NCI-H2171 (cell line): ENCODE results near the gene MTMR6.

ENCODE experiments used
- DNase-seq: peaks from one replicate; lab custom pipeline; 2025; lab: John Stamatoyannopoulos, UW

Gene MTMR6

DNA sequence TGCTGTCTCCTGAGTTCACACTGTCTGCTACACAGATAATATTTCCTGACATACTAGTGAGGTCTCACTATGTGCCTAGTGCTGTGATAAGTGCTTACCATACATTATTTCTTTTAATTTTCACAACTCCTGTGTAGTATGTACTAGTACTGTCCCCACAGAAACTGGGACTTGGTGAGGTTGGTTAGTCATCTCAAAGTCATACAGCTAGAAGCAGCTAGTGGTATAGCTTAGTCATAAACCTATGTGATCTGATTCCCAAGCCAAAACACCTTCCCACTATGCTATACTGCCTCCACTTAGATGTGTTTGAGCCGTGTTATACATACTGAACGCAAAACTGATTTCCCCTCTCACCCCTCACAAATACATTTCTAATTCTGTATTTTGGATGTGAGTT, 10.5 kb downstream of the MTMR6 start:
- no peak for DNase-seq

DNA sequence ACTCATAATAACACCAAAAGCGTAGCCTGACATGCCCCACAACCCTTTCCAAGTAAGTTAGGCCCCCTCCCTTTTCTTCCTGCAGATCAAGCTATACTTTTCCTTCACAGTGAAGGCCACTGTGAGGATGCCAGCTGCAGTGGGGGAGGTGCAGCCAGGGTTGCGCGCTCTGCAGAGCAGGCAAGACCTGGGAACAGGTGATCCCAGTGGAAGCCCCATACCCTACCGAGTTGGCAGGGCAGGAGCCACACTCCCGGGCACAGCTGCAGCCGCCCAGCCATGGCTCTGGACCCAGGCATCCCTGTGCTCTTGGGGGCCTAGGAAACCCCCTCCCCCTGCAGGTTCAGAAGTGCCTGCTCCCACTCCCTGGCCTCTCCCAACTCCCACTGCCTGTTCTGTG, 18.7 kb downstream of the MTMR6 start:
- DNase-seq = no peak

DNA sequence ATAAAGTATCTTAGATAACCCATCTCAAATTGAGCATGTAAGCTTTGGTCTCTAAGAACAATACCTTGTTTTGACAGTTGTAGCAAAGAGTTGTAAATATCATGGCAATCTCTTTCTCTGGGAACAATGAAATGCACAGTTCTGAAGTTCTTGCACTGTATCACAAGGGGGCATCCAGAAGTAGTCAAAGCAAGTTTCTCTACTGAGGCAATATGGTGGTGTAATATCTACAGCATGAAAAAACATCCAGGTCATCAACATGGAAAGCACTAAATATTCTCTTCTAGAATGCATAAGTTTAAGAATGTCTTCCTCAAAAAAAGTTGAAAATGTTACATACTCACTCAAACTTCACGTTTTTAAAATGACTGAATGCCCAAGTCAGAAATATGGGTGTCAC, 19.6 kb downstream of the MTMR6 start:
- DNase-seq = no peak

DNA sequence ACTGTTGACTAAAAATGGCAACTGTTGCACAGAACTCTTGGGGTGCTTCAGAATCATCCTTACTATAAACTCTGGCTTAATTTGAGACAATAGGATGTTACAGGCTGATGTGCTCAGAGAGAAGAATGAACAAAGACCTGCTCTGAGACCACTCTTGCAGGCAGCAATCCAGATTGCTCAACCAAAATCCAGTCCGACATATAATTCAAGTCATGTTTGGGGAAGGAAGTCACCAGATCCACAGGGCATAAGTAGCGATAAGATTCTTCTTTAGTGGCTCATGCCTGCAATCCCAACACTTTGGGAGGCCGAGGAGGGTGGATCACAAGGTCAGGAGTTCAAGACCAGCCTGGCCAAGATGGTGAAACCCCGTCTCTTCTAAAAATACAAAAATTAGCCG, 20.6 kb downstream of the MTMR6 start:
- no peak for DNase-seq

DNA sequence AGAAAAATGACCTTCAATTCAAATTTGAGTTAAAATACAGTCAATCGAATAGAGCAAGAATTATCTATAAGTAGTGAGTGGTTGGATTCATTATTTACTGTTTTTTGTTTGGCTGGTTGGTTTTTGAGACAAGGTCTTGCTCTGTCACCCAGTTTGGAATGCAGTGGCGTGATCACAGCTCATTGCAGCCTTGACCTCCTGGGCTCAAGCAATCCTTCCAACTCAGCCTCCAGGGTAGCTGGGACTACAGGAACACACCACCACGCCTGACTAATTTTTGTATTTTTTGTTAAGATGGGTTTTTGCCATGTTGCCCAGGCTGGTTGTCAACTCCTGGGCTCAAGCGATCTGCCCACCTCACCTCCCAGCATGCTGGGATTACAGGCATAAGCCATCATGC, 25.0 kb downstream of the MTMR6 start:
- DNase-seq = no peak

DNA sequence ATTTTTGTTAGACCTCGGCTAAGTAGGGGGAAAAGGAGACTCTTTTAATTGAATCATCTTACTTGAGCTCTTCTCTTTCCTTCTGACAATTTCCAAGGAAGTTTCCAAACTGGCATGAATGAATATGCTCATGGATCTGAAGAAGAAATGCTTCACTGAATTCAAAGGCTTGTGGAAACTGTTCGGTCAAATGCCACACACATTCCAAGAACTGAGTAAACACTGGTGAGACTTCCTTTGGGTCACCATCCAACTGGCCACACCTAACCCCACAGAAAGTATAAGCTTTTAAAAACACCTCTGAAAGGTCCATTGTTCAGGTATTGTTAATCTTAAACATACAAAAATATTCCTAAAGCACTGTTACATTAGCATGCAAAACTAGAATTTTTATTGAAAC, 33.6 kb downstream of the MTMR6 start:
- DNase-seq = no peak

DNA sequence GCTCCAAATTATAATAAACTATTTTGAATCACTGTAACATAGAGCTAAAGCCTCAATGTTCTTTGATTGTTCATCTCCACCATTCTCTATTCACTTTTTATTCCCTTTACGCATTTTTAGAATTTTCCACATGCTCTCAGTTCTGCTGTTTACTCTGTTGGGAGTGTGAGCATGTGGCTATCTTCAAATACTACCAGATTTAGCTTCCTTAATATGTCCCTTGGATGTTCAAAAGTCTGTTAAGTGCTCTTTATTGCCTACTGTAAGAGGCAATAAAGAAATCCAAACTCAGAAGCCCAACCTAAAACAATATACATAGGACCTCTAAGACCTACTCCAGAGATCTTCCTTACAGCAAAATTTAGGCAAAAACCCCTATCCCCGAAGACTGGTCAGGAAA, 34.5 kb downstream of the MTMR6 start:
- DNase-seq = no peak

DNA sequence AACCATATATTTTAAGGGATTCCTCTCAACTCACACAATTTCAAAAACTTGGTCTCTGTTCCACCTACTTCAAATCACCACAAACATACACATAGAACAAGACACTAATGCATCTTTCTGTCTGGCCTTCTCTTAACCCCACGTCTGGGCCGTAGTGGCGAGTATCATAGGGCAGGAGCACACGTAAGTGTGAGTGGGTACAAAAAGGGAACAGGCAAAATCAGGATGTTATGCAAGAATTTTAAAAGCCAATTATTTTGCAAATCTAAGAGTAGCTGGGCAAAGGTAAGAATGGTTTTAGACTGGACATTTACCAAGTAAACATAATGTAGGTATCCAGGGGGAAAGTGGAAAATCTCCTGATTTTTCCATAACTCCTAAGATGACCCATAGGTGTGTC, 35.1 kb downstream of the MTMR6 start:
- DNase-seq = no peak

DNA sequence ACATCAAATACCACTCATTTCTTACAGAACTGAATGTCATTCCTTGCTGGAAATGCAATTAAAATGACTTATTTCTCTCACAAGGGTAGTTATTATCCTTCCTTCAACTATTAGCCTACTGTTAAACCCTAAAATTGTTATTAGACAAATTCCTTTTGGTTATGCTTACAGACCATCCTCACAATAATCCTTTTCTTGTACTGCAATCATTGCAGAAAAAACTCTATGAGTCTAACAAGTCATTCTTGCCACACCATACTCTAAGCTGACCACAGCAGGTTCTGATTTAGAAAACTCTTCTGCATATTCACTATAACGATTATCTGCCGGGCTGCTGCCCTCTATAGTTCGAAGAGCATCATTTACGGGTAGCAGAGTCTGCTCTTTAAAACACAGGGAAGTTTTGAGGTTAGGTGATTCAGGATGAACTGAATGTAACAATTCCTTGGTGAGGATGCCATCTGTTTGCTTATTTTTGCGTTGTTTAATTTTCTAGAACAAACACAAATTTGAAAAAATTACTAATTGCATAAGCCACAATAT, 38.2 kb downstream of the MTMR6 start:
- no peak for DNase-seq

DNA sequence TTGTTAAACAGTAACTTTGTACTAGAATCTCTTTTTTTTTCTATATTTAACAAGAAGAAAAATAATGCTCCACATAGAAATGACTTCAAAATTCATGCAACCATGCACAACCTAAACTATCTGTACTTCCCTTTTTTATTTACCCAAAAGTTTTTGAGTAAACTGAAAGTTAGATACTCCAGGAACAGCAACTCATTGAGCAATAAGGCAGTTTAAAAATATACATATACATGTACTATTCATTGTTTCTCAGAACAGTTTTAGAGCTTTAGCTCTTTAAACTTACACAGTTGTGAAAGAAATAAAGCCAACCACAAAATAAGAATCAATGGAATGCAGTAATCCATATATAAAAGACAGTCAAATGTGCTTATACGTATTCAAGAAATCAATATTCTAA, 39.2 kb downstream of the MTMR6 start:
- no peak for DNase-seq

DNA sequence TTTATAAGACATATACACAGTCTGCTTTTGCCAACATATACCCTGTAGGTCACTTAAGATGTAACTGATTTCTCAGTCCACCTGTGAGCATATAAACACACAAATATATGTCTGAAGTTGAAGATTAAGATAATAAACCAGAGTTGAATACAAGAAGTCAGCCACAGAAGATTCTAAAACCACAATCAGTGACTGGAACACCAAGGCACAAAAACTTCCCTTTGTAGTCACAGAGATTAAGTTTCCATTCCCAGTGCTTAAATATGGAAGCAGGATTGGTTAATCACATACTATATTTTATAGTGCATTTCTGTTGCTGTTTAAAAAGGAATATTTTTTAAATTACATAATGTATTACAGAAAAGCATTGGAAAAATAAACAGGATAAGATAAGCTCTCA, 39.9 kb downstream of the MTMR6 start:
- no peak for DNase-seq

DNA sequence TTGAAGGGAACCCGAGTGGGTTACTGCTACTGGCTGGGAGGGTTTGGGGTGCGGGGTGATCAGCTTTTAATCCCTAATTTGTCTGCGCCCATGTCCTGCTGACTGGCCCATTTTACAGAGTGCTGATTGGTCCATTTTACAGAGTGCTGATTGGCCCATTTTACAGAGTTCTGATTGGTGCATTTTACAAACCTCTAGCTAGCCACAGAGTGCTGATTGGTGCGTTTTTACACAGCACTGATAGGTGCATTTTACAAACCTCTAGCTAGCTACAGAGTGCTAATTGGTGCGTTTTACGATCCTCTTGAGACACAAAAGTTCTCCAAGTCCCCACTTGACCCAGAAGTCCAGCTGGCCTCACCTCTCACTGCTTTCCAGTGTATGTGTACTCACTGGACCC, 43.2 kb downstream of the MTMR6 start:
- no peak for DNase-seq

DNA sequence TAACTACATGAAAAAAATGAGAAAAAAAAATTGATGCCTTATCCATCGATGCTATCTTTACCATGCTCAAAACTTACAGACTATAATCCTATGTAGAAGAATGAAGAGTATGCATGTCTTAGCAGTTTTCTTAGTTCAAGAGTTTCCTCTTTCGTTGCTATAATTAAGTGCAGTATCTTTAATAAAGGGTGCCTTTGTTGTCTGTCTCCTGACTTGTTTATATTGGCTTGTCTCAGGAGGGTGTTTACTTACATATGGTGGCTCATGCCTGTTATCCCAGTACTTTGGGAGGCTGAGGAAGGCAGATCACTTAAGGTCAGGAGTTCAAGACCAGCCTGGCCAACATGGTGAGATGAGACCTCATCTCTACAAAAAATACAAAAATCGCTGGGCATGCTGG, 44.3 kb downstream of the MTMR6 start:
- DNase-seq = no peak

DNA sequence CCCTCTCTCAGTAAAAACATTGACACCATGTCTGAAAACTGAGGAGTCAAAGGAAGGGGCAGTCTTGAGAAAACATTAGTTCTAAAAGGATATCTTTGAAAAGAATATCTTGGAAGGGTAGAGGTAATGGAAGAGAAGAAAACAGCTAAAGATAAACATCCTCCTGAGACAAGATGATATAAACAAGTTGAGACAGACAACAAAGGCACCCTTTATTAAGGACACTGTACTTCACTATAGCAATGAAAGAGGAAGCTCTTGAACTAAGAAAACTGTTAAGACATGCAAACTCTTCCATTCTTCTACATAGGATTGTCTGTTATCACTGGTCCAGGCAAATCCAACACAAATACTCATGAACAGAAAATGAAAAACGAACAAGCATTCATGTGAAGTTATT, 46.3 kb downstream of the MTMR6 start:
- no peak for DNase-seq

DNA sequence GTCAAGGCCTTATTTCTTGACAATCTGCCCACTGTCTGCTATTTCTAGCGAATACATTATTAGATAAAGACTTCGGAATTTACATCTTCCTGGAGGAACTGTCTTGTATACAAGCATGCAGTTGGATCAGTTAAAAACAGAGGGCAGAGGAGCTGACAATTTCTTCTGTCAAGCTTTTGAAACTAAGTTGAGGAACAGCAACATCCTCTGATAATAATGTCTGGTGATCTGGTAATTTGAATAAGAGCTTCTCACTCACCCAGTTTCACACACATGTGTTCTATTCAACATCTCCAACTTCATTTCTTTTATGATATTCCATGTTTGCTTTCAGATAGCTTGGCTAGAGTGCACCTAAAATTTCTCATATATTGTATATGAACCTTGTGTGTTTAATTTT, 50.2 kb downstream of the MTMR6 start:
- no peak for DNase-seq

DNA sequence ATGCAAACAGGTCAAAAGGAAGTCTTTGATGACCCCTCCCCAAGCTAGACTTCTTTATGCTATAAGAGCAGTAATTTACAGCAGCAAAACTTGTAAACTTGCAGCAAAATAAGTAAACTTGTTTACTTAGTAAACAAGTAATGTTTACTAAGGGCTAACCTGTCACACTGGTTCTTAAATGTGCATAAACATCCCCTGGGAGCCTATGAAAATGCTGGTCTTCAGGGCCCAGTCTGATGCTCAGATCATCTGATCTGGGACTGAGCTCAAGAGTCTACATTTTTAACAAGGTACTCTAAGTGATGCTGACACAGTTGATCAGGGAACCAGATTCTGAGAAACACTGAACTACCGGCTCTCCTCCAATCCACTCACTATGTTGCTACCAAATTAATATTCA, 53.4 kb downstream of the MTMR6 start:
- DNase-seq = no peak

DNA sequence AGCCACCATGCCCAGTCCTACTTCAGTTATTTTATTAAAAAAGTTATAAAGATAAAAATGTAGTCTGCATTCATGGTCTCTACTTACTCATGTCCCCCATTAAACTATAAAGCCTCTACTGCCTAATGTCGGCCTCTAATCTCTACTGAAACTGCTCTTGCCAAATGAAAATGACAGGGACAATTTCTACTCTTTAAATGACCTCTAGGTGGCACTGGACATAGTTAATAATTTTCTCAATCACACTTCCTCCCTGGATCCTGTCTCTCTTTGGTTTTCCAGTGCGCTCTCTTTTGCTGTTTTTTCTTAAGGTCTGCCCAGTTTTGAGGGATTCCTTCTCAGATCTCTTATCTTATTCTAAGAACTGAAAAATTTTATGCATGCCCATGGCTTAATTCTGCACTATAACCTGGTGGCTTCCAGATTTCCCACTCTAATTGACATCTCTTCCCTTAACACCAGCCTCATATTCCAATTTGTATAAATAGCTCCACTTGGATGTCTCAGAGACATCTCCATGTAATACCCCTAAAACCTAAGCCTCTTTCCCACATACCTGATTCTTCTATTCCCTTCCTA, 54.3 kb downstream of the MTMR6 start:
- no peak for DNase-seq

DNA sequence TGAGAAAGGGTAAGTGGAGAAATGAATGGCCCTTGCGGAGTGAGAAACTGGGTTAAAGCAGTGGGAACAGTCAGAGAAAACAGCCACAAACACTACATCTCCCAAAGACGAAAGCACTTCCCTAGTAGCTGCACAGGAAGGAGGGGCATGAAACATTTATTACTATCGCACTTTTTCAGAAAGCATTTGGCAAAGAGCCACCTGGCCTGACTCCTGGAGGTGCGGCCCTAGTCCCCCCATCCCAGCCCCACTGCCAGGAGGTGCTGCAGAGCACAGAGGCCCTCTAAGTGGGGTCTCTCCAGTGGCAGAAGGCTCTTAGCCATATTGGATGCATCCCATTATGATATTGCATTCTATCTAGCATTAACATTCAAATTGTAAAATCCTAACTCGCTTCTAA, 55.8 kb downstream of the MTMR6 start:
- DNase-seq = no peak

DNA sequence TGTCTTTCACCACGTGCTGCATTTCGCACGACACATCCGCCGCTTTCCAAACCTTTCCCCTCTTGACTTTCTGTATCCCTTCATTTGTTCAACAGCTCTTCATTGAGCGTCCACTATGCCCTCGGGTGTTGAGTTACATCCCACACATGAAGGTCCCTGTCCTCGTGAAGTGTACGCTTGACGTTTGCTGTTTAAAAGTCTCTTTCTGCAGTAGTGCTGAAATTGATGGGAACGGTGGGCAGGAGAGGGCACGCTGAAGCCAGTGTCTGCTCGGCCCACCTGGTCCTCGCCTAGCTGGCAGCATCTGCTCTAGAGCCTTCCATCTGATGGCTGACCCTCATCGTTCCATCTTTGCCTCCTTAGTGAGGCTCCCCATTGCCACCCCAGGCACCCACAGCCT, 59.6 kb downstream of the MTMR6 start:
- no peak for DNase-seq

DNA sequence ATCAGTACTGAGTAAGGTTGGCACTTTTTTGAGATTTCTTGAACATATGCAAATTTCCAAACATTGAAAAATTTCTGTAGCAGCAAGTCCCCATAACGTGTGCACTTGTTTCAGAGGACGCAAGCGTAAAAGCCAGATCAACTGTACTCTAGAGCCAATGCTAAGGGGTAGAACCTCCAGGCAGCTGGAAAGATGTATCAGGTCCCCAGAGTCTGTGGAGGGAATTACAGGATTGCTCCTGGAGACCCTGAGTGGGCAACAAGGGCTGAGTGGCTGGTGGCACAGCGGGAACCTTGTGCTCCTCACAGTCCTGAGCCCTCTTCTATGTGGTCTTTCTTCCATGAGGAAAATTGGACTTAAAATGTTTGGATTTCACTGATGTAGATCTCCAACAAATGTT, 61.3 kb downstream of the MTMR6 start:
- DNase-seq = no peak

DNA sequence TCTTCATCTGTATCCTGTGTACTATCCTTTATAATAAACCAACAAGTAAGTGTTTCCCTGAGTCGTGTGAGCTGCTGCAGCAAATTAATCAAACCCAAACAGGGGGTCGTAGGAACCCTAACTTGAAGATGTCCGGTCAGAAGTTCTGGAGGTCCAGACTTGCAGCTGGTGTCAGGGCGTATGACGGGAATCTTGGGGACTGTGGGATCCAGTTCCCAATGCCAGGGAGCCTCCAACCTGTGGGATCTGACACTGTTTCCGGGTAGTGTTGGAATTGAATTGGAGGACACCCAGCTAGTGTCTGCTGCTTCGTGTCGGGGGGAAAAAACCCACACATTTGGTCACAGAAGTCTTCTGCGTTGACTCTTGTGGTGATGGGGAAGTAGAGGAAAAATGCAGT, 63.1 kb downstream of the MTMR6 start:
- DNase-seq = no peak

DNA sequence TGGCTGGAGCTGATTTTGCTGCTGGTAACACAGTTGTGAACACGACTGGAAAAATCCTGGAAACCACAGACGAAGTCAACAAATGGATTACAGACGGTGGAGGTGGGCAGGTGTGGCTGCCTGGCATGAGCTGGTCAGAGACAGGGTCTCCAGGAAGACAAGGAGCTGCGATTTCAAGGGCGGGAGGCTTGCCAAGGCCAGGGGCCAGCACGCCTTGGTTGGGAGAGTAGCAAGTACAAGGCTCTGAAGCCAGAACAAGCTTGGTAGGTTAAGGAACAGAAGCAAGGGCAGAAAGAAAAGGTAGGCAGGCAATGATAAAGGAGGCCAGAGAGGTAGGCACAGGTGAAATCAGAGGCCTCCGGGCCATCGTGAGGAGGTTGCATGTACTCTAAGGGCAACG, 64.5 kb downstream of the MTMR6 start:
- no peak for DNase-seq

DNA sequence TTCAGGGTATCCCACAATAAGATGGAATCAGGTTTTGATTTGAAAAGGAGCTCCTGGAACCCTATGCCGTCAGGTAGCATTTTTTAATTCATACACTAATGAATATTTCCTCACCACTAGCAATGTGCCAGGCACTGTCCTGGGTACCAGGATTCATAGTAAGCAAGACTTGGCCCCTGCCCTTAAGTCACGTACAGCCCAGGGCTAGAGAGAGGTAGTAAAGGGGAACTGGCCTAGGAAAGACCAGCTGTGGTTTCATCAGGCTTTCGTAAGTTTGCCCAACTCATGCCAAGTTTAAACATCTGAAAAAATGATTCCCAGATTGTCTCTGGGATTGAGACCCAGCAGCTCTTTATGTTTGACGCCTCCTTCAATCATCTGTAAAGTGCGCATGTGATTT, 69.3 kb downstream of the MTMR6 start:
- DNase-seq = no peak

DNA sequence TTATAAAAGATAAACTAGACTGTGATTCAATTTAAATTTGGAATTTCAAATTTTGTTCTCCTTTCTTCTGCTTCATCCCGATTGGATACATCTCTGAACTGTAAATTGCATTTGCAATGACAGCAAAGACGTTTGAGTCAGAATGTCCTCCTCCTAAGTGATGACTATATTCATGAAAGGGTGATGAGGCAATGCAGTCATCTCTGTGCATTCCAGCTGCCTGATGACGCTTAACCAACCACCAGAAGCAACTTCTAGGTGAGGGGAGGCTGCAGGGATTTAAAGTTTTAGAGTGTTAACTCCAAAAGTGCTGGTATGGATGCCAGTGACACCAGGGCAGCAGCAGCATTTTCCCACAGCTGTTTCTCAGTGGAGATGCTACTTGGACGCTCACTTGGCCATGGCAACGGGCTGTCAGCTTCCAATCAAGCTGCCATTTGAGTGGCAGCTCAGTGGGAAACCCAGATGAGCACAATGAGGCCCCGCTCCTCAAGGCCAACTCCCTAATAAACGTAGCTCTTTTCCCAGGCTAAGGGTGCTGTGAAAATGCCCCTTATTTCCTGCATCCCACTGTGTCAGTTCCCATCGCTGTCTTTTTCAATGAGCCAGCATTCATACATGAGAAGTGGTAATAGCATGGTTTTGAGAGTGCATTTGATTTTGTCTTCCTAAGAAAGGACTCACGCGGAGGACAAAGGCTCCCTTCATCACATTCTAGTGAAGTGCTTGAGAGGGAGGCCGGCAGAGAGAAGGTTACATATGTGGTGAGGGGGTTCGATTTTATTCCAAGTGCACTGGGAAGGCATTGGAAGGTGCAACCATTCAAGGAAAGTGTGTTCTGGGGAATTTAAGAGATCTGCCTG, 70.0 kb downstream of the MTMR6 start:
- DNase-seq = no peak
